ENCODE data around the gene CTU2. TPM values are rescaled to one million over a fixed set of nuclear protein-coding genes. Genes with fewer than 3 reads are reported as not detected.
"Not testable (repeated sequence)": the region's sequence is repeated elsewhere in the genome, so short reads cannot be mapped to it uniquely, and the experiment has no call there.

CTU2 gene
- 6.5 and 9.2 TPM in 2 replicates for total RNA-seq

GRCh38 chr16:88706229-88706964, at the start of gene CTU2, which contains the start of gene RNF166:
TSS of gene CTU2 (plus strand) at chr16:88706503. CDS start at chr16:88706531, 28 bp downstream.
TSS of gene RNF166 (minus strand) at chr16:88706408. CDS start at chr16:88706325, 83 bp downstream.
- peak; percentile 92 to 95 for DNase-seq (ENCODE audit: low read depth in 2 of 2)

- no peak for DNase-seq (ENCODE audit: low read depth in 2 of 2)
Observed at GRCh38 chr16:88657371-88657770, 48.9 kb upstream of the CTU2 start.

GRCh38 chr16:88658714-88659113, 47.6 kb upstream of the CTU2 start:
- DNase-seq (ENCODE audit: low read depth in 2 of 2), result no peak

- DNase-seq (ENCODE audit: low read depth in 2 of 2), result no peak
Observed at GRCh38 chr16:88659160-88659559, 47.1 kb upstream of the CTU2 start.

GRCh38 chr16:88661468-88661867, 44.8 kb upstream of the CTU2 start:
- peak in 1 of 2 donors; percentile 42 for DNase-seq (ENCODE audit: low read depth in 2 of 2)

GRCh38 chr16:88662222-88662842, 44.0 kb upstream of the CTU2 start:
- DNase-seq (ENCODE audit: low read depth in 2 of 2), result no peak

GRCh38 chr16:88662843-88663606, 43.3 kb upstream of the CTU2 start, which contains the start of gene MVD:
TSS of gene MVD (minus strand) at chr16:88663091. CDS start at chr16:88663080, 11 bp downstream.
- DNase-seq (ENCODE audit: low read depth in 2 of 2), result peak; percentile 99

GRCh38 chr16:88665148-88665547, 41.2 kb upstream of the CTU2 start:
- DNase-seq (ENCODE audit: low read depth in 2 of 2), result peak; percentile 71 to 92

- no peak for DNase-seq (ENCODE audit: low read depth in 2 of 2)
Observed at GRCh38 chr16:88665570-88665969, 40.7 kb upstream of the CTU2 start.

- peak in 1 of 2 donors; percentile 42 for DNase-seq (ENCODE audit: low read depth in 2 of 2)
Observed at GRCh38 chr16:88667461-88667860, 38.8 kb upstream of the CTU2 start.

GRCh38 chr16:88669493-88669892, 36.8 kb upstream of the CTU2 start:
- DNase-seq (ENCODE audit: low read depth in 2 of 2), result not testable (repeated sequence)

GRCh38 chr16:88669980-88670379, 36.3 kb upstream of the CTU2 start:
- DNase-seq (ENCODE audit: low read depth in 2 of 2), result peak in 1 of 2 donors; percentile 36

GRCh38 chr16:88671806-88672205, 34.5 kb upstream of the CTU2 start:
- no peak for DNase-seq (ENCODE audit: low read depth in 2 of 2)

- no peak for DNase-seq (ENCODE audit: low read depth in 2 of 2)
Observed at GRCh38 chr16:88672776-88673175, 33.5 kb upstream of the CTU2 start.

GRCh38 chr16:88673716-88674379, 32.5 kb upstream of the CTU2 start:
- no peak for DNase-seq (ENCODE audit: low read depth in 2 of 2)

- DNase-seq (ENCODE audit: low read depth in 2 of 2), result no peak
Observed at GRCh38 chr16:88676502-88677242, 29.6 kb upstream of the CTU2 start.

- DNase-seq (ENCODE audit: low read depth in 2 of 2), result no peak
Observed at GRCh38 chr16:88677721-88678120, 28.6 kb upstream of the CTU2 start.

- DNase-seq (ENCODE audit: low read depth in 2 of 2), result no peak
Observed at GRCh38 chr16:88678224-88678979, 27.9 kb upstream of the CTU2 start.

GRCh38 chr16:88680554-88681083, 25.7 kb upstream of the CTU2 start:
- no peak for DNase-seq (ENCODE audit: low read depth in 2 of 2)

All from lung microvascular endothelial cell (primary cell).